Pancreas (tissue), 10 donors: Measurements from ENCODE around the gene UBASH3B. TPM values are rescaled to one million over a fixed set of nuclear protein-coding genes. Genes with fewer than 3 reads are reported as not detected.

Source experiments
- ATAC-seq, 4 donors: fragments of 200-7000 bp; cut with Tn5 transposase; one replicate each; pipeline versions ENCODE4 v1.8.0 to v1.9.1; 2020; ENCODE audit warnings: mild to moderate bottlenecking in 4 of 4, moderate library complexity in 4 of 4
- DNase-seq, 6 donors: peaks; one replicate each; pipeline ENCODE4 v3.0.0-alpha.2; 2020
- FAIRE-seq: peaks from 2 replicates; lab custom pipeline; 2012; peaks lifted over from hg19 to GRCh38; lab: Jason Lieb, UNC
- H3K27ac ChIP-seq, 4 donors: fragments of 200-600 bp; sonication (generic); 1 replicate in 3 of 4; 2 replicates in 1 of 4; pipeline versions ENCODE4 v1.5.0 to v1.8.0; 2020
- H3K27me3 ChIP-seq, 4 donors: fragments of 200-600 bp; one replicate each; pipeline ENCODE4 v1.8.0; 2021
- H3K36me3 ChIP-seq, 3 donors: fragments of 200-600 bp; sonication (generic) in 1 of 3; one replicate each; pipeline versions ENCODE4 v1.5.0 to v1.8.0; 2020 to 2021
- H3K4me1 ChIP-seq, 3 donors: fragments of 200-600 bp; one replicate each; pipeline ENCODE4 v1.8.0; 2021
- H3K4me3 ChIP-seq, 4 donors: fragments of 200-600 bp; sonication (generic) in 2 of 4; one replicate each; pipeline versions ENCODE4 v1.5.0 to v1.8.0; 2020 to 2021
- H3K9me3 ChIP-seq, 4 donors: fragments of 200-600 bp; one replicate each; pipeline ENCODE4 v1.8.0; 2021
- CTCF ChIP-seq, 4 donors: fragments of 200-600 bp; sonication (generic) in 3 of 4; IDR thresholded peaks; one replicate each; pipeline versions ENCODE4 v1.5.0 to v1.8.0; 2021; ENCODE audit warnings: antibody characterized with exemption in 4 of 4
- WGBS, 2 donors: extraction: QIAGEN DNeasy Blood & Tissue Kit; methylation state at CpG; one replicate each; pipeline ENCODE4 v1.1.7; 2013; 5-methylcytosine and 5-hydroxymethylcytosine counted together
- intact Hi-C, 3 donors: fragments of 100-400 bp; cut with DNase I; formaldehyde crosslinking; loops; one replicate each; pipeline versions ENCODE4 v1.11.1 to v1.14.2; 2022
- polyA plus RNA-seq, 2 donors: library from polyadenylated mRNA; stranded (reverse); fragments of 200-250 nt; gene quantifications; one replicate each; pipeline ENCODE4 v1.2.3, GENCODE V29; 2013
- total RNA-seq, 6 donors: library from RNA; stranded (reverse); fragmentation: NEBNext Ultra II Directional in 4 of 6; extraction: Animal tissue kit (Norgen Biotek cat#: 25700) in 4 of 6; gene quantifications; one replicate each; pipeline versions ENCODE4 v1.2.1 to v1.2.4, GENCODE V29; 2021 to 2023
- donor health status: healthy with polysubstance abuse.
- donor health status: DM: no; HTN: no; CAD: no; lungs with moderate emphysema.
- donor health status: DM: no; HTN: no; CAD: no.
- donor health status: control.
- donor health status: control.
- donor health status: Bipolar disorder and iron deficiency.
- donor health status: DM: yes; HTN: yes; CAD: no.
- donor health status: DM: no; HTN: no; CAD: no.
- donor health status: DM: no; HTN: no; CAD: no.
- donor health status: DM: yes; HTN: yes; CAD: no.

The UBASH3B gene
- total and polyA plus RNA-seq, 8 donors, result 0.56 to 5.8 (median 1.8) TPM

GRCh38 chr11:122809866-122810265 lies 154.3 kb downstream of the UBASH3B start:
- H3K27me3 ChIP-seq, result no peaks in the 10 kb centered on the region
- no peak for ATAC-seq
- 80 to 88% methylated on average over 3 of the region's 3 CpGs for WGBS, 2 donors
- no peak overlapping the region for H3K4me3 ChIP-seq
- intact Hi-C loops, result no loop called here
- no peaks in the 10 kb centered on the region for H3K4me1 ChIP-seq
- no peaks in the 10 kb centered on the region for H3K36me3 ChIP-seq
- no peak overlapping the region for H3K27ac ChIP-seq
- no peak for DNase-seq
- no peak for TF ChIP-seq CTCF (IDR thresholded peaks at IDR 0.05)
- H3K9me3 ChIP-seq, result no peaks in the 10 kb centered on the region
- no peak for FAIRE-seq

- no peaks in the 10 kb centered on the region for H3K36me3 ChIP-seq
- H3K4me1 ChIP-seq, result no peaks in the 10 kb centered on the region
- TF ChIP-seq CTCF (IDR thresholded peaks at IDR 0.05), result no peak
- DNase-seq (no peak), FAIRE-seq (no peak), ATAC-seq (no peak)
- 69 to 72% methylated on average over 2 of the region's 2 CpGs for WGBS, 2 donors
- H3K9me3 ChIP-seq, result no peaks in the 10 kb centered on the region
- H3K4me3 ChIP-seq, result no peak overlapping the region
- H3K27ac ChIP-seq, result no peak overlapping the region
- intact Hi-C loops, result no loop called here
- H3K27me3 ChIP-seq, result no peaks in the 10 kb centered on the region
Measured at GRCh38 chr11:122811721-122812120, 156.2 kb downstream of the UBASH3B start.

- DNase-seq (no peak), ATAC-seq (no peak), FAIRE-seq (no peak)
- Histone ChIP-seq H3K9me3 (no peaks in the 10 kb centered on the region), H3K4me3 (no peak overlapping the region), H3K27me3 (no peaks in the 10 kb centered on the region), H3K4me1 (no peaks in the 10 kb centered on the region), H3K27ac (no peak overlapping the region), H3K36me3 (no peaks in the 10 kb centered on the region)
- TF ChIP-seq CTCF (IDR thresholded peaks at IDR 0.05), result no peak
- intact Hi-C loops, result no loop called here
- WGBS, 2 donors, result 76 to 81% methylated on average over 4 of the region's 4 CpGs
Measured at GRCh38 chr11:122812638-122813037, 157.1 kb downstream of the UBASH3B start.

GRCh38 chr11:122813176-122813893 lies 157.8 kb downstream of the UBASH3B start:
- Histone ChIP-seq H3K4me3 (no peak overlapping the region), H3K27ac (no peak overlapping the region), H3K36me3 (no peaks in the 10 kb centered on the region), H3K27me3 (no peaks in the 10 kb centered on the region), H3K4me1 (no peaks in the 10 kb centered on the region), H3K9me3 (no peaks in the 10 kb centered on the region)
- DNase-seq (no peak), FAIRE-seq (no peak), ATAC-seq (no peak)
- intact Hi-C loops, result no loop called here
- 64% methylated on average over 8 of the region's 8 CpGs for WGBS, 2 donors
- no peak for TF ChIP-seq CTCF (IDR thresholded peaks at IDR 0.05)

GRCh38 chr11:122813894-122814270 lies 158.4 kb downstream of the UBASH3B start:
- Histone ChIP-seq H3K27ac (no peak overlapping the region), H3K4me3 (no peak overlapping the region), H3K4me1 (no peaks in the 10 kb centered on the region), H3K36me3 (no peaks in the 10 kb centered on the region), H3K9me3 (no peaks in the 10 kb centered on the region), H3K27me3 (no peaks in the 10 kb centered on the region)
- DNase-seq, result no peak
- no peak for ATAC-seq
- intact Hi-C loops, result no loop called here
- TF ChIP-seq CTCF (IDR thresholded peaks at IDR 0.05), result no peak
- no peak for FAIRE-seq
- 34 to 50% methylated on average over 1 of the region's 1 CpG for WGBS, 2 donors
